Activated CD8-positive, alpha-beta memory T cell treated with anti-CD3 and anti-CD28 coated beads, Interleukin-2, amount 50 U/mL, for 4 hours (primary cell): Measurements from ENCODE around the gene LIN7C.
"Not testable (repeated sequence)": the region's sequence is repeated elsewhere in the genome, so short reads cannot be mapped to it uniquely, and the experiment has no call there.

Experiments
- DNase-seq: peaks from one replicate; pipeline ENCODE4 v3.0.0-alpha.2; 2020

Gene LIN7C

DNA sequence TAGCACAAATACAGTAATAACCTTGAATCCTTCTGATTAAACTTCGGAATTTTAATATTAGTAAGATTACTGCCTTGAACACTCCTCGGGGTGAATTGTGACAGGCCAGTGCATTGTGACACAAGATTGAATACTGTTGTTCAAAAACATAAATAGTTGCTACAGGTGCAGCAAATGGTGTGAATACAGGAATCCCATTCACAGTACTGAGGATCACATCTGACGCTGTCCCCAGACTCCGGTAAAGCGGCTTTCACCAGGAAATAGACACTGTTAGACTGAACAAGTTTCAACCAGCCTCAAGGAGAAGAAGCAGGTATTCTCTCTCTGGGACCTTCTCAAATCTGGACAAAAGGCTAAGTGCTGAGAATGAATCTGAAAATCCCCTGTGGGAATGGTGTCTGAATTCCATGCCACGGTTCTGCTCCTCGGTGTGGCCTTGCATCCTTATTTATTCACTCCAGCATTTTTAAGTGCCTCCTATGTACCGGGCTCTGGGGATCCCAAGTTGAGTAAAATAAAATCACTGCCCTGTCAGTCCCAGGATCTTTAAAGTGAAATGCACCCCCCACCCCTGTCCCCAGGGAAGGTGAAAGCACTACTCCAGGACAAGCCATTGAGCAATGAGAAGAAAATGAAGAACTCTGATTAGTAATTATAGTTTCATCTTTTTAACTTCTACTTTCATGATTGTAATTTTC, 37.4 kb downstream of the LIN7C start:
- no peak for DNase-seq

DNA sequence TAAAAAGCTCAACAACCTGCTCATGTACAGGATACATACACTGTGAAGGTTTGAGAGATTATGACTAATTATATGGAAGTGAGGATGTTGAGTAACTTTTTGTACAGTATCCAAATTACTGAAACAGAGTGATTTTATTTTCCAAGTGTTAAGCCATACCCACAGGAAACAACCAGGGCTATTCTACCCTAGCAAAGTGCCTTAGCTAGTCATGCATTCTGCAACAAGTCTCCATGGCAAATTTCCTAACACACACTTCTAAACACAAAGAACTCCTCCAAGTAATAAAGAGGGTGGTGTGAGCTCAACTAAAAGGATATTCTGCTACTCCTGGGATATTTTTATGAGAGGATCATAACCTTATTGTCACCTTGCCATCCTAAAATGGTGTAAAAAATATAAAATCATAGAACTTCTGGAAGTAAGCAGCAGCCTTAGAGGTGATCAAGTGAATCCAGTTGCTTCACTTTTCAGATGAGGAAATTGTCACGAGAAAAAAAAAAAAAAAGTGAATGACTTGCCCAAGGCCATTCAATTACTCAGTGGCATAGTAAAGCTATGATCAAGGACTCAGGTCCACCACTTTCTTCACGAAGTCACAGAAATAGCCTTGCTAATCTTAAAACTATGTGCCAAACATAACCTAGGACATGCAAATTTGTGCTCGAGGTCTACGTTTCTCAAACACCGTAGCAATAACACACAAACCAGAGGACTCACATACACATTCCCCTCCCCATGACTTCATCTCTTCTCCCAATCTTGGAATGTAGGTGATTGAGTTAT, 38.2 kb downstream of the LIN7C start:
- no peak for DNase-seq

DNA sequence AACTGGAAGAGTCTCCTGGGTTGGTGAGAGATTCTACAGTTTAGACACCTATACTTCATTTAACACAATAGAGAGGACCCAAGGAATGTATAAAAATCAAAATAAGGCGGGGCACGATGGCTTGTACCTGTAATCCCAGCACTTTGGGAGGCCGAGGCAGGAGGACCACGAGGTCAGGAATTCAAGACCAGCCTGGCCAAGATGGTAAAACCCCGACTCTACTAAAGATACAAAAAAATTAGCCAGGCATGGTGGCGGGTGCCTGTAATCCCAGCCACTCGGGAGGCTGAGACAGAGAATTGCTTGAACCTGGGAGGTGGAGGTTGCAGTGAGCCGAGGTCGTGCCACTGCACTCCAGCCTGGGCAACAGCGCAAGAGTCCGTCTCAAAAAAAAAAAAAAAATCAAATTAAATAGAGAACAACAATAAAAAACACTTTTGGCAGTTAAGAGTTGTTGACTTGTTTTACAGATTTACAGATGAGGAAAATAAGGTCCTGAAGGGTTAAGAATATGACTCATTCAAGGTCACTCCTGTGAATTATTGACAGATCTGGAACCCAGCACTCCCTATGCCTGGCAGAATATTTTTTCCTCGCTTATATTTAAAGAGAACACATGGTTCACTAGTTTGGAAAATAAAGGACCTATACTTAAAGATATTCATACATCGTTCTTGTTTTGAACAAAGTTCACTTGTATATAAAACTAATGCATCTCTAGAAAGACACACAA, 39.2 kb downstream of the LIN7C start:
- no peak for DNase-seq

DNA sequence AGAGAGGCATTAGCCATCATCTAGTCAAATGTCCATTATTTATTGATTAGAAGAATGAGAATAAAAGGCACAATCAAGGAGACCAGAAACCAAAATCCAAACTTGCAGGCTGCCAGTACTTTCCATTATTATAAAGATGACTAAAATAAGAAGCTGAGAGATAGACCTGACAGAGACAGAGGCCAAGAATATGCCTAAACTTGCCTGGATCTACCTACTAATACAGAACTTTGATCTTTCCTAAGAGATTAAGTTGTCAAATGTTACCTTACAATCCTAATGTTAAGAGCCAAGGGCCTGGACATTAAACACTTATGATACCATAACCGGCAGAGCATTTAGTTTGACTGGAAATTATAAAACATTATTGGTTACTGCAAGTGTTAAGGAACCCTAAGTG, 40.2 kb downstream of the LIN7C start:
- no peak for DNase-seq

DNA sequence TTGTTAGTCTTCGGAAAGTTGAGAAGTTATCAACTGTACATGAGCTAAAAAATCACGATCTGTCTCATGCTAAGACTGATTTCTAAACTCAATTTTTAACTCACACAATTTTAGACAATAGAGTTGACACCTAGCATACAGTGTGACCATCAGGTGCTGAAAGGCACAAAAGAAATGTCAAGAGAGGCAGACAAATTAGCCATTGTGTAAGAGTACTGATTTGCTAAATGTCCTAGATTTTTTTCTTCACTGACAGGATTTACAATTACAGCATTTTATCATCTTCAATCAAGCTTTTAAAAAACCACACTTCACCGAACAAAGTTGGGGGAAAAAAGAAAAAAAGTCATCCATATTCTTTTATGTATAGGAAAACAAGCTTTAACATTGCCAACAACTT, 40.9 kb downstream of the LIN7C start:
- DNase-seq = no peak

DNA sequence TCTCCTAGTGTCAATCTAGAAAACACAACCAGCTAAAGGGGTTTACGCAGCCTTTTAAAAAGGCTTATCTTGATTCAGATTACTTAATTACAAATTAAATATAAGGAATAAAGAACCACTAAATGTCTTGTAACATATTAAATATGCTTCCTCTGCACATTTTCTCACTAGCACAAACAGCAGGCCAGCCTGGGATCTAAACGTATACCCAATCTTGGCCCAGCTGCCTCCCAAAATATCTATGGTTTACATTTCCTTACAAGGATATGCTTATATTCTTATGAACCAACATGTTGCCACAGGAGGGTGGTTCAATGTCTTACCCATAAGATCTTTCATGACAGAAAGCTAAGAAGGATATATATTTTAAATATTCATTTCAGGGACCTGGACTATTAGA, 41.7 kb downstream of the LIN7C start:
- no peak for DNase-seq

DNA sequence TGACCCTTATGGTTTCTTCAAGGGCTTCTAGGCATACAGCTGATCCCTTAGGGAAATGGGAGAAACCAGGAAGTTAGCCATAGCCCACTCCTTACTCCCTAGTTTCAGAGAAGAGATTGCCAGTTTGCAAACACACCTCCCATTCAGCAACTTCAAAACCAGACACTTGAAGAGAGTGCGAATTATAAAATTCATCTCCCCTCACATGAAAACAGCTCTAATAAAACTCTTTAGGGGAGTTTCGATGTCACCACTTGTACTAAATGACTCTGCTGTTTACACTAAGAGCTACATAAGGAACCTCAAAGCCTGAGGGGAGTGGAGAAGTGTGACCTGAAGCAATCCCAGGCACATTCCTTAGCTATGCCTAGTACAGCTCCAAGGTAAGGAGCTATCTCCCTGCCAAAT, 42.3 kb downstream of the LIN7C start:
- no peak for DNase-seq

DNA sequence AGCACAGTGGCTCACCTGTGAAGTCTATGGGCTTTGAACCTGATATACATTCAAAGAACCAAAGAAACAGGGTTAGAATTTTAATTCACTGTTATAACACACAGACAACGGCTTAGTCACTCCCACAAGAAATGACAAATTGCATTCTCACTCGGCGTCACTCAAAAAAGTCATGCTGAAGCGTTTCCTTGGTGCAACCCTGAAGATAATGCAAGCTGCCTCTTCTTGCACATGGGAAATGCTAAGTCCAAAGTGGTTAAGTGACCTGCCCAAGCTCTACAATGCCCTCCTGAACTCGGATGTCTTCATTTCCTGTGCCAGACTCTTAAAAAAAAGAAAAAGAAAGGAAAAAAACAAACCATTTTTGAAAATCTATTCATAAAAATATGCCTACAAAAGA, 44.0 kb downstream of the LIN7C start:
- DNase-seq = no peak

DNA sequence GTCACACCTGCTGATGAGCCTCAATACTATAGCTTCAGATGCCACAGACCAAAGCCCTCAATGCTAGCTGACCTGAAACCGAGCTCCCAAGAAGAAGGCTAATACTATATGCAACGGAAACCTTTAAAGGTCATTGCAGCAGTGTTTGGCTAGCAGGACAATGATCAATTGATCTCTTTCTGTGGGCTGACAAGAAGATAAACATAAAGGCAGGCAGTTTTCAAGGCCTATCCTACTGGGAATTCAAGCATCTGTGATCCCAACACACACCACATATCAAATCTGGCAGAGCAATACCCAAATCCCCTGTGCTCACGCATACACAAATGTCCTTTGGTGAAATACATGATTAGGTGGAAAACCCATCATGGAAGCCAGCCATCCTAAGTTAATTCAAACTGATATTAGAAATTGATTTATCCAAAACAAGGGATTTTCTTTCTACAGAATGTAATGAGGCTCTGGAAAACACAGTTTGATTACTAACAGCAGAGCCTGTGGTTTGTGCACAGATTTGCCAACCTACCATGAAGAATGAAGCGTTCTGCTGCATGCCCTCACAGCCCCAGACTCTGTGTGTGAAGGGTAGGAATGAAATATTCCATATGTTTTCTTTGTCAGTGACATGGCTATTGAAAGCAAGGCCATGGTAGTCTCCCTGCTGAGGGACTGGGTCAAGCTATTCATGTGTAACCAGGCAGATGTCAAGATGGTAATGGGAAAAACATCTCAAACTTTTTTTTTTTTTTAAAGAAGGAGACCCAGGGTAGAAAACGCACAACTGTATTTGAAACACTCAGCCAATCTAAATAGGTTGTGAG, 46.2 kb downstream of the LIN7C start:
- DNase-seq = no peak

DNA sequence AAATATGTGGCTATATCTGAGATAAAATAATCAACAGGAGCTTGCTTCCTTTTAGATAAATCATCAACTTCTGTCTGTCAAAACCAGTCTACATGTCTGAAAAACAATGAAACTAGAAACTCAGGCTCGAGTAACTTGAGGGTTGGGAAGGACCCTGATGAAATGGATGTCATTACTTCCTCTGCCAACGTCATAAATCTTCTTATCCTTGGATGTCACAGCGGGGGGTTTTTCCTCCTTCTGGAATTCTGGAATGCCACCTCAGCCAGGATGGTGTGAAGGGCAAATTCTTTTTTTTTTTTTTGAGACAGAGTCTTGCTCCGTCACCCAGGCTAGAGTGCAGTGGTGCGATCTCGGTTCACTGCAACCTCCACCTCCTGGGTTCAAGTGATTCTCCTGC, 47.4 kb downstream of the LIN7C start:
- DNase-seq = no peak

DNA sequence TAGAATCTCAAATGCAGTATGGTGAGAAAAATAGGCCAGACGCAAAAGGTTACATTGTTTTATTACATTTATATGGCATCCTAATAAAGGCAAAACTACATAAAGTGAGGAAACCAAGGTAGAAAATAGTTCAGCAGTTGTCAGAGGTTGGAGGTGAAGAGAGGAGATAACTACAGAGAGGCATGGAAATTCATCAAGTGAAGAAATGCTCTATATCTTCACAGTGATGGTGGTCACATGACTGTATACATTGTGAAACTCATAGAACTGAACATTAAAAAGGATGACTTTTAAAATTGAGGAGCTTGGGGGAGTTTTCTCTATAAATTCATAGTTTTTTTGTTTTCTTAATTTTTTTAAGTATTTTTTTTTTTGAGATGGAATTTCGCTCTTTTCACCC, 48.4 kb downstream of the LIN7C start:
- DNase-seq = no peak

DNA sequence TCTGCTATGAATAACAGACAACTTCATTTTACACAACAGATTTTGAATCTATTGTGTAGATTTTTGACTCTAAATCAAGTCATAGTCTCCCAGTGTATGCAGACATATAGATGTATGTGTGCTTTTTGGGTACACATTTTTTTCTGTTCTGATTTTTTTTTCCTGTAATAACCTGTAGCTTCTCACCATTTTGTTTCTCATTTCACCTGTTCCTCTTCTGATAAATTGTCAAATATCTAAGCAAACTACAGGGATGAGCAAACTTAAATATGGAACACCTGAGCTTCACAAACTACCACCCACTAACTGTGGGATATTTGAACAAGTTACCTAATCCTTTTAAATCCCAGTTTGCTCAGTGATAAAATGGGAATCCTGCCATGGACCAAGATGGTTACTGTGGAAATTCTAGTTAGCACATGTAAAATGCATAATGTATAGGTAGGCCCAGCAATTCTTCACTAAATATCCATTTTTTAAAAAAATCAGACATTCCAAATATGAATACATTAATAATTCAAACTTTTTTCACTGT, 49.7 kb downstream of the LIN7C start:
- DNase-seq = no peak

DNA sequence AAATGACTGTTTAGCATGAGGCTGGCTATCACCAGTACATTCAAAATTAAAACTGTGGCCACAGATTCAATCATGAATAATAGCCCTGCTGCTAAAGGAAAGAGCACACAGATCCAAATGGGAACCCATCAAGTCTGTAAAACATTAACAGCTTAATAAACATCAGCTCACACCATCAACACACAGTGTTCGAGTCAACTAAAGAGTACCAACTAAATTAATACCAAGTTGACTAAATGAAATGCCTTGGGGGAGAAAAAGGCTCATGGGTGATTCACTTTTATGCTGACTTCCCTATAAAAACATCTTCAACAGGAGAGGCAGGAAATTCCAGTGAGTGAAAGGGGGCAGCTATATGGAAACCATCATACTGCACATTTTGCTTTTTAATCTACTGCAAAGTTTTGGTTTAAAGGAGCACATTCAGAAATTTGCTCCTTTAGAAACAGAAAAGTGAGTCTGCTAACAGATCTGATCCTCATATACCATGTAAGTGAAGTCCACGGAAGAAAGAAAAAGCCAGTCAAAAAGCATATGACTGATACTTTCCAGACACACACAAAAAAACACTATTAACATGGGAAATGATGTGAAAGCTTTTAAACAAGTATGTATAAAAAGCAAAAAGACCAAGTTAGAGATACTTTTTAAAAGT, 50.3 kb downstream of the LIN7C start:
- no peak for DNase-seq

DNA sequence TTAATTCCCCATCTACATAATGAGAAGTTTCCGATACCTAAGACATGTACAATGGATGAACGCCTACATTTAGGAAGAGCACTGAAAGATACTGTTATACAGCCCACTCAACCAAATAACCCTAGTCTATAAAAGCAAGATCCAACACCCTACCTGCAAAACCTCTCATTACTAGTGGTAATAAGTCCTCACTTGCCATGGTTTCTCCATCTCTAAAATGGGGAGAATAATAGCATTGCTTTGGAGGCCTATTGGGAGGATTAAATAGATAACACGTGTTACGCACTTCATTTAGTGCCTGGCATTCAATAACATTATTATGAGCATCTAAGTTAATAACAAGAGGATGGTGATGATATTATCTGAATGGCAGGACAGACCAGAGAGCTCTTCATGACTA, 50.9 kb downstream of the LIN7C start:
- no peak for DNase-seq

DNA sequence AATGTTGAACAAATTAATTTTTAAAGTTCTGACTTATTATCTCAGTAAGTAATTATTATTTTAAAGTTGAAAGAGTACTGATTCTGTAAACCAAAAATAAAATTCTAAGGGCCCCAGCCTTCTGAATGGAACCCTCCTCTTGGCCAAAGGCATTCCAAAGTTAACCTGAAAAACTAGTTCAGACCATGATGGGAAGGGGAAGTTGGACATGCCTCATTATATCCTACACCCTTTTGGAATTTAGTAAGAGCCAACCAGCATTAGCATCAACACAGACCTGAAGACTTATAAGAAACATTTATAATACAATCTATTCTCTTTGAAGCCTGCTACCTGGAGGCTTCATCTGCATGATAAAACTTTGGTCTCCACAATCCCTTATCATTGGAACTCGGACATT, 52.9 kb downstream of the LIN7C start:
- DNase-seq = no peak

DNA sequence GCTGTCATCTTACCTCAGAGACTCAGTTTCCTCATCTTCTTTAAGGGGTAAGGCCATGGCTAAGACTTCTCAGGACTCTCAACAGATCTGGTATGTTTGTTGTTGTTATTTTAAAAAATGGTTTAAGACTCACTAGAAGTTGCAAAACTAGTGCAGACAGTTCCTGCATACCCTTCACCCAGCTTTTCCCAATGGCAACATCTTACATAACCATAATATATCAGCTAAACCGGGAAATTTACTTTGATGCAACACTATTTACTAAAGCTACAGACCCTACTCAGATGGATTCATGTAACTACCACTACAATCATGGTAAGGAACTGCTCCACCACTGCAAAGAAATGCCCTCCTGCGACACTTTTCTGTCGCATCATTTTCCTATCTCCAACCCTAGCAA, 54.4 kb downstream of the LIN7C start:
- no peak for DNase-seq

DNA sequence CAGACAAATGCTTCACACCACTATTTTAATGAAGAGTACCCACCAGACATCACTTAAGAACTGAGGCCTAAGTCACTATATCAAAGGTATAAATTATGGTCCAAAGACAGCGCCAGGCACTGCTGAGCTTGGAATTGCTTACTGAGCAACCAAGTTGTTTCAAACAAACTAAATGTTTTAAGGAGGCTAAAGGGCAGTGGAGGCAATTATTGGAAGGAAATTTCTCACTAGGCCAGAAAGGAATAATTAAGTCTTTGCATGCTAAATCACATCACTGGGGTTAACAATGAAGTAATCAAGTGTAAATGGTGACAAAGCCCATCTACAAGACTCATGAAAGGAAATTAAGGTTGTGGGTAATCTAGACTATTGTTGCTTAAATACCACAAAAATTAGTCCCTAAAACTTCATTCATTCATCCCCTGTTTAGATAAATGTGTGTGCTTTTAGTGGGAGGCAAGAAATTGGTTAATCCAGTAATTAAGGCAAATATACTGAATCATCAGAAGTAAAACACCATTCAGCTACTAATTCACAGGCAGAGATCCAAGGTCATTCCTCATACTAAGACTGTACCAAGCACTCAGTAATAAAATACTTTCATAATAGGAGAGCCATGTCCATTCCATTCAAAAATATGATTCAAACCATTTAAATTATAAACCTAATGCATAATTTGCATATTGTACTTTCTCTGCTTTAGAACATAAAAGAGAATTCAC, 55.2 kb downstream of the LIN7C start:
- no peak for DNase-seq

DNA sequence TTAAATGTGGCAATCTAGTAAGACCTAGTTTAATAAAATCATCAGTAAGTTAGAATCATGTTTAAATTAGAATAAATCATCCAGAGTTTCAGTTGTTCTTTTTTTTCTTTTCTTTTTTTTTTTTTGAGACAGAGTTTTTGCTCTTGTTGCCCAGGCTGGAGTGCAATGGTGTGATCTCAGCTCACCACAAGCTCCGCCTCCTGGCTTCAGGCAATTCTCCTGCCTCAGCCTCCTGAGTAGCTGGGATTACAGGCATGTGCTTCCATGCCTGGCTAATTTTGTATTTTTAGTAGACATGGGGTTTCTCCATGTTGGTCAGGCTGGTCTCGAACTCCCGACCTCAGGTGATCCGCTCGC, 58.4 kb downstream of the LIN7C start:
- not testable (repeated sequence) for DNase-seq

DNA sequence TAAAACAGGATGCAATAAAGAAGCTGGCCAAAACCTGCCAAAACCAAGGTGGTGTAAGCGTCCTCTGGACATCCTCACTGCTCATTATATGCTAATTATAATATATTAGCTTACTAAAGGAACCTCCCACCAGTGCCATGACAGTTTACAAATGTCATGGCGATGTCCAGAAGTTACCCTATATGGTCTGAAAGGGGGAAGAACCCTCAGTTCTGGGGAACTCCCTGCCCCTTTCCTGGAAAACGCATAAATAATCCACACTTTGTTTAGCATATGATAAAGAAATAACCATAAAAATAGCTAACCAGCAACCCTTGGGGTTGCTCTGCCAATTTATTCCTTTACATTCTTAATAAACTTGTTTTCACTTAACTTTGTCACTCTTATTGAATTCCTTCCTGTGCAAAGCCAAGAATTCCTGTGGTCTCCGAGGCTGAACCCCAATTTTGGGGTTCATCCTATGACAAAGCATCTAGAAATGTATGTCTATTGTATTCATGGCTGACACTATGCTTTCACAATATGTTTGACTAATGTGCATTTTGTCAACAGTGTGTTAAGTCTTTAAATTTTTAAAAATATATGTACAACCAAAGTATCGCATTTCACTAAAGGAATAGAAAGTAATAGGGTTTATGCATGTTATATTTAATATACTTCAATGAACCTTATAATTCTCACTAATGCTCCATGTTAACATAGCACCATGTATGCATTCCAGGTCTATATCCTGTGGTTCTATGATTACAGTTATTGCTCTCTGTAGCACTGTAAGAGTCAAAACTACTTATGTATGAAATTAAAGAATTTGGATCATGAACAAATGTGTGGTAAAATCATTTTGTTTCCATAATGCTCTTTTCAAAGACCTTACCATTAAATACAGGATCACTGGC, 59.0 kb downstream of the LIN7C start:
- no peak for DNase-seq

DNA sequence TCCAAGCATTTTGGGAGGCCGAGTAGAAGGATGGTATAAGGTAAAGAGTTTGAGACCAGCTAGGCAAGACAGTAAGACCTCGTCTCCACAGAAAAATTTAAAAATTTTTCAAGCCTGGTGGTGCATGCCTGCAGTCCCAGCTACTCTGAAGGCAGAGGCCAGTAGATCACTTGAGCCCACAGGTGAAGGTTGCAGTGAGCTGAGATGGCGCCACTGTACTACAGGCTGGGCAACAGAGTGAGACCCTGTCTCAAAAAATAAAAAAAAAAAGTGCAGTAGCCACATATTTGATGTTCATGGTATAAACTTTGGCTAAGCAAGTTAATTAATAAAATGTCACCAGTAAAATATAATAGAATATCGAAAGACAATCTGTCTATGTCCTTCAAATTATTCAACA, 60.9 kb downstream of the LIN7C start:
- DNase-seq = no peak

DNA sequence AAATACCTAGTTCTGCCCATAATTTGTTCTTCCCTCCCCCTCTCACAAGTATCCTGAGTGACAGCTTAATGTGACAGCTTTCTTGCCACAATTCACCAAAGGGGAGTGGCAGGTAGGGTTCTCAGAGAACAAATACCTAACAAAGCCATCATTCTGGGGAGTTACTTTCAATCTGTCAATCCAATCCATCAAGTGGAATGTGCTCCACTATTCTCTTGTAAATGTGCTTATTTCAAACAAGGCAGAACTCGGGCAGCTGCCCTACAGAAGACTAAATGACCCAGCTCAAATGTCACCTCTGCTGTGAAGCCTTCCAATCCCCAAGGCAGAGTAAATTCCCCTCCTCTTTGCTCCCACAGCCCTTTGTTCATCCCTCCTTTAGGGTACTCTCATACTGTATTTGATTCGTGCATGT, 61.8 kb downstream of the LIN7C start:
- DNase-seq = no peak
